Measurements from ENCODE around the gene PEX26. TPM values are rescaled to one million over a fixed set of nuclear protein-coding genes. Genes with fewer than 3 reads are reported as not detected.
A peak's percentile ranks its signal among the peaks of the same experiment; 100 is the strongest.

The PEX26 gene
- total and polyA plus RNA-seq, 4 donors = 16.9 to 36.9 (median 19.5) TPM

DNA sequence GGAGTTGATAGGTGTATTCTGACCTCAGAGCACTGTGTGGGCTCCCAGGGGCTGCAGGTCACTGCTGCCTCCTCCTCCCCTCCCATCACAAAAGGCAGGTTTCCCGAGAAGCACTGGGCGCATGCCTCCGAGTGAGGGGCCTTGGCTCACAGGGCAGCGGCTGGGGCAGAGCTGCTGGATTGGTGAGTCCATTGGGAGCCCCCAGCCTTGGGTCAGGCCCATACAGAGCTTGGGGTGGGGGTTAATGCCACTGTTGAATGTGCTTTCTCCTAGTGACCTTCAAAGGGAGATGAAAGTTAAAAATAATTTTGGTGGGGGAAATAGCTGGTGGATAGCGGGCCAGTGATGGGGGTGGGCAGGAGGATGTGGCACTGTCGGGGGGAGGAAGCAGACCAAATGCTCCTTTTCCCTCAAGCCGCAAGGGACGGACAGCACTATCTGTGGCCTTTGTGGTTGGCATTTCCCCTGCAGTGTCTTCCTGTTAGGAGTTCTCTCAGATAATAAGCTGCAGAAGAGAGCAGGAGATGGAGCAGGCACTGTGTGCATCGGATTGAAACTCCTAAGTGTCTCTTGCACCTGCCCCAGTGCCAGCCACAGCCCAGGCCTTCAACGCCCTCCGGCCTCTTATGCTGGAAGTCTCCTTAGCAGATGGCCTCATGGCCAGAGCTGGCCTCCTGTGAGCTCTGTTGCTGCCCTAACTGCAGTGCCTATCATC, 36.0 kb downstream of the PEX26 start:
- H3K27ac ChIP-seq (ENCODE audit: low read depth in 1 of 2, low read length in 1 of 2) = peak overlapping the region in 1 of 2 donors; percentile 62
- H3K4me3 ChIP-seq = no peak overlapping the region
- peaks cover 0 to 16% (median 3%) of the 10 kb centered on the region in 5 donors for H3K4me1 ChIP-seq (ENCODE audit: control insufficient read depth in 5 of 5, insufficient read depth in 5 of 5, low read length in 5 of 5)
- H3K27me3 ChIP-seq (ENCODE audit: control insufficient read depth in 3 of 3, insufficient read depth in 3 of 3, low read length in 2 of 3) = peaks cover 0 to 29% (median 21%) of the 10 kb centered on the region in 3 donors
- no peak for TF ChIP-seq CTCF (IDR thresholded peaks at IDR 0.05; ENCODE audit: control extremely low read depth, extremely low read depth)
- ATAC-seq (ENCODE audit: insufficient read depth, low FRiP score) = no peak
- no peak for DNase-seq
- H3K36me3 ChIP-seq (ENCODE audit: control insufficient read depth in 4 of 4, insufficient read depth in 4 of 4, low read length in 4 of 4) = no peaks in the 10 kb centered on the region
- WGBS, 2 donors = 26 to 57% methylated on average over 11 of the region's 11 CpGs
- H3K9me3 ChIP-seq (ENCODE audit: control insufficient read depth in 4 of 4, insufficient read depth in 3 of 4, low read length in 3 of 4) = no peaks in the 10 kb centered on the region
- no peak overlapping the region for H3K9ac ChIP-seq (ENCODE audit: insufficient read depth in 1 of 2, low read length in 2 of 2)

DNA sequence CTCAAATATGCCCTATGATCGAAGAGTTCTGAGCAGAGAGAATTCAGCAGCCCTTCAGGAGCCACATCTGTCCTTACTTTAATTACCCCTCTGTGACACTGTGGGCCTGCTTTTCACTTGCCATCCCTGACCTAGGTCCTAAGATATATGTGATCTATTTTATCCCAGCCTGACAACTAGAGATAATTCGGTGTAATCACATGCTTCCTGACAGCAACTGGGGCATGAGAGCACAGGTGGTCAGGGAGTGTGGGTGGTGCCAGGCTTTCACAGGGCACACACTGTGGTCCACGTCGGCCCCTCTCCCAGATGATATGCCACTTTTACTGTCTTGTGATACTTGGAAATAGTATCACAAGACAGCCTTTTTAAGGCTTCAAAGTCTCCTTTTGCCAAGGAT, 36.7 kb downstream of the PEX26 start:
- no peaks in the 10 kb centered on the region for H3K36me3 ChIP-seq (ENCODE audit: control insufficient read depth in 4 of 4, insufficient read depth in 4 of 4, low read length in 4 of 4)
- peak overlapping the region in 1 of 2 donors; percentile 62 for H3K27ac ChIP-seq (ENCODE audit: low read depth in 1 of 2, low read length in 1 of 2)
- no peak for TF ChIP-seq CTCF (IDR thresholded peaks at IDR 0.05; ENCODE audit: control extremely low read depth, extremely low read depth)
- H3K9me3 ChIP-seq (ENCODE audit: control insufficient read depth in 4 of 4, insufficient read depth in 3 of 4, low read length in 3 of 4) = no peaks in the 10 kb centered on the region
- ATAC-seq (ENCODE audit: insufficient read depth, low FRiP score) = no peak
- H3K4me3 ChIP-seq = no peak overlapping the region
- 32 to 49% methylated on average over 4 of the region's 4 CpGs for WGBS, 2 donors
- H3K4me1 ChIP-seq (ENCODE audit: control insufficient read depth in 5 of 5, insufficient read depth in 5 of 5, low read length in 5 of 5) = peaks cover 0 to 16% (median 3%) of the 10 kb centered on the region in 5 donors
- H3K27me3 ChIP-seq (ENCODE audit: control insufficient read depth in 3 of 3, insufficient read depth in 3 of 3, low read length in 2 of 3) = peaks cover 0 to 24% (median 18%) of the 10 kb centered on the region in 3 donors
- DNase-seq = no peak
- H3K9ac ChIP-seq (ENCODE audit: insufficient read depth in 1 of 2, low read length in 2 of 2) = no peak overlapping the region

GRCh38 chr22:18114976-18115652, 37.3 kb downstream of the PEX26 start:
- no peak overlapping the region for H3K9ac ChIP-seq (ENCODE audit: insufficient read depth in 1 of 2, low read length in 2 of 2)
- TF ChIP-seq CTCF (IDR thresholded peaks at IDR 0.05; ENCODE audit: control extremely low read depth, extremely low read depth) = no peak
- H3K4me3 ChIP-seq = no peak overlapping the region

More at GRCh38 chr22:18114976-18115652, 37.3 kb downstream of the PEX26 start:
- Histone ChIP-seq H3K4me1 (ENCODE audit: control insufficient read depth in 5 of 5, insufficient read depth in 5 of 5, low read length in 5 of 5) (peaks cover 0 to 16% (median 3%) of the 10 kb centered on the region in 5 donors), H3K27me3 (ENCODE audit: control insufficient read depth in 3 of 3, insufficient read depth in 3 of 3, low read length in 2 of 3) (peaks cover 0 to 18% (median 12%) of the 10 kb centered on the region in 3 donors), H3K9me3 (ENCODE audit: control insufficient read depth in 4 of 4, insufficient read depth in 3 of 4, low read length in 3 of 4) (no peaks in the 10 kb centered on the region), H3K36me3 (ENCODE audit: control insufficient read depth in 4 of 4, insufficient read depth in 4 of 4, low read length in 4 of 4) (no peaks in the 10 kb centered on the region), H3K27ac (ENCODE audit: low read depth in 1 of 2, low read length in 1 of 2) (peak overlapping the region in 1 of 2 donors; percentile 27)
- DNase-seq (no peak), ATAC-seq (ENCODE audit: insufficient read depth, low FRiP score) (no peak)
- WGBS, 2 donors = 92 to 96% methylated on average over 15 of the region's 15 CpGs
